NCI-H2227 (cell line): Measurements from ENCODE around the gene ANKRD11.
"Not testable (repeated sequence)": the region's sequence is repeated elsewhere in the genome, so short reads cannot be mapped to it uniquely, and the experiment has no call there.

Experiments used
- DNase-seq: peaks from one replicate; lab custom pipeline; 2025; ENCODE audit not compliant: unreplicated experiment; lab: John Stamatoyannopoulos, UW

The ANKRD11 gene

GRCh38 chr16:89482150-89482816, 8.1 kb downstream of the ANKRD11 start:
- no peak for DNase-seq

DNA sequence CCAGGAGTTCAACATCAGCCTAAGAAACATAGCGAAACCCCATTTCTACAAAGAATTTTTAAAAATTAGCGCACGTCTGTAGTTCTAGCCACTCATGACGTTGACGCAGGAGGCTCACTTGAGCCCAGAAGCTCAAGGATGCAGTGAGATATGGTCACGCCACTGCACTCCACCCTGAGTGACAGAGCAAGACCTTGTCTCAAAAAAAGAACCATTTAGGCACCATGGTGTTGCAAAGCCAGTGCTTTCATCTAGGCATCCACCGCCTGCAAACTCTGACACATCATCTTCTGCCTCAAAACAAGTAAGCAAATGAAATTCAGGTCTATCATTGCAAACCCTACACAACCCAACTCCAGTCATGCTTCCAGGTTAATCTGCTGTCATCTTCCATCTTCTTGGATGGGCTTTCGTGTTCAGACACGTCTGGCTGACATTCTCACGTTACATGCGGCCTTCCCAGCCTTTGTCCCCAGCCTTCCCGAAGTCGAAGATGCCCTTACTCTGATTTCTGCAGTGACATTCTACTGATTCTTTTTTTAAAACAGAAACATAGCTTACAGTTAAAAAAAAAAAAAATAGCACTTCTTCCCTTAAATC, 8.9 kb downstream of the ANKRD11 start:
- no peak for DNase-seq

DNA sequence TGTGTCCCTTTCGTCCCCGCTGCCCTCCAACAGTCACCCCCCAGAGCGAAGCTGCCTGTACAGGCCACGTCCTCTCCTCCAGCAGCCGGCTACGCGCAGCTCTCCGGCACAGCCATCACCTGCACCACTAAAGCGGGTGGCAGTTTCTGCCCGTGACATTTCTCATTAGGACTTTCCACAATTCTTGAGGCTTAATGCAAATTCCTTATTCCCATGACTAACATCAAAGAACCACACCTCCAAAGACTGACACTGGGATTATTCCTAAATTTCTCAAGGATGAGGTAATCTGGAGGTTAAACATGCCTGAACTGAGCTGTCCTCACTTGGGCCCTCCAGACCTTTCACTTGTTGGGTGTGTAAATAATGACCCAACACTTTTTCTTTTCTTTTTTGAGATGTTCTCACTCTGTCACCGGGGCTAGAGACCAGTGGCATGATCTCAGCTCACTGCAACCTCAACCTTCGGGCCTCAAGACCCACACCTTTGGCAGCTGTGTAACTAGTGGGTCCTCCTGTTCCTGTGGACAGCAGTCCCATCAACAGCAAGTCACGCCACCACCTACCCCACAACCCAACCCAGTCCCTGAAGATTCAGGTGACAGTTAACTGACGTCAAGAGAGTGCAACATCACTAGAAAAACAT, 11.7 kb downstream of the ANKRD11 start:
- DNase-seq: no peak

DNA sequence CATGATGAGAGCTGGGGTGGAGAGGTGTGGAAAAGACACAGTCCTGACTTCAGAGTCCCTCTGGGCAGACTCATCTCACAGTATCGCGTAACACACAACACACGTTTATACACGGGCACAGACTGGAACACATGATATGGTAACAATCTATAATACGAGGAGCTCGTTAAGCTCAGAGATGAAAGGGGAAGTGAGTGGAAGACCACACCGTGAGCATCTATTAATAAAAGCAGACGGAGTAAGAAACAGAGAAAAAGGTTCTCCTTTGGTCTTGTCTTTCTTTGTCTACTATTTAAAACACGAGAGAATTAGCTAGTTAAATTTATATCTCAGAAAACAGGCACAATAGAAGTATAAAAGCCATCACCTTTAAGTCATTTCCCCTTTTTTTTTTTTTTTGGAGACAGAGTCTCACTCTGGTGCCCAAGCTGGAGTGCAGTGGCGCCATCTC, 13.5 kb downstream of the ANKRD11 start:
- DNase-seq: no peak

DNA sequence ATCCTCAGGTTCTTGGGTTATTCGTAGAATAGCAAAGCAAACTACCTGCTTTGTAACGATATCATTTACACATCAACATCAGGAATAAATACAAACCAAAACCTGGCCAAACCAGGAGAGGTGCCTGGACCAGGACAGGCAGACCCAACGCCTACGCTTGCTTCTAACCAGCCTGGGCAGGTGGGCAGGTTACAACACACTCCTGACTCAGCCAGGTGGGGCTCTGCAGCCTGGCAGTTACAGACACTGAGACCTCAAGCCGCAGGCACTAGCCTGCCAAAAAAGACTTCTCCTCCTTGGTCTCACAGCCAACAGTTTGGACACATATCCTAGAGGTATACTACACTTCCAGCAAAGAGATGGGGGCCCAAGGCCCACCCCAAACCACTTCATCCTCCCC, 14.0 kb downstream of the ANKRD11 start:
- DNase-seq: no peak

- peak; percentile 18 for DNase-seq
These were observed 15.2 kb downstream of the ANKRD11 start for GRCh38 chr16:89475144-89475543.

GRCh38 chr16:89473791-89474414, 16.5 kb downstream of the ANKRD11 start:
- no peak for DNase-seq

DNA sequence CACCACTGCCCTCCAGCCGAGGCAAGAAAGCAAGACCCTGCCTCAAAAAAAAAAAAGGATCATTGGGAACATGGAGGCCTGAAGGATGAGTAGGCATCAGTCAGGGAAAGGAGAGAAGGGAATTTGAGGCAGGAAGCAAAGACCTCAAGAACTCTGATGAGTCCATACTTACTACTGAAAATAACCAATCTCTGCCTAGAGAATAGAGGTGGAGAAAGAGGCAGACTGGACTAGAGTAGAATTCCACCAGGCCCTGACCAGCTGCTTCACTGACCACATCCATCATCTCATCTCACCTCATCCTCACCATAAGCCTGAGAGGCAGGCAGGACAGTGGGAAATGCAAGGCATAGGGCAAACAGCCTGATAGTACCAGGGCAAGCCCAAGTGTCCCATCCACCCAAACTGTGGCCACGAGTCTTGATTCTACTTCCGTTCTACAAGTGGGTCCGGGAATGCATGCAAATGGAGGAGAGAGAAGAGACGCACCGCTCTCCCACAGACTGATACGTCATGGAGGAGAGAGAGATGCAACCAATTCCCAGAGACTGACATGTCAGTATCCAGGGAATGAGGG, 17.1 kb downstream of the ANKRD11 start:
- no peak for DNase-seq

- DNase-seq: no peak
These were observed 17.7 kb downstream of the ANKRD11 start for GRCh38 chr16:89472711-89473075.

GRCh38 chr16:89467382-89467781, 23.0 kb downstream of the ANKRD11 start:
- DNase-seq: no peak

DNA sequence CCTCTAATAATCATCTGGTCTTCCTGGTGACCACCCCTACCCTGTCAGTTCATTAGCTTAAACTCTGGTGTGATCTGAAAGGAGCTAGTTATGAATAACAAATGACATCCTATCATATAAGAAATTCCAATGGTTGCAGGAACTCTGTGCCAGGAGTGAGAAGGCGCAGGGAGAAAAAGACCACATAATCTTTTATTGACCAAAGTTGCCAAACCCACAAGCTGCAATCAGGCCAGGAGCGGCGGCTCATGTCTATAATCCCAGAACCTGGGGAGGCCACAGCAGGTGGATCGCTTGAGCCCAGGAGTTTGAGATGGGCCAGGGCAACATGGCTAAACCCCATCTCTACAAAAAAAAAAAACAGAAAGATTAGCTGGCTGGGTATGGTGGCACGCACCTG, 23.4 kb downstream of the ANKRD11 start:
- no peak for DNase-seq

GRCh38 chr16:89463312-89463711, 27.0 kb downstream of the ANKRD11 start:
- DNase-seq: not testable (repeated sequence)

DNA sequence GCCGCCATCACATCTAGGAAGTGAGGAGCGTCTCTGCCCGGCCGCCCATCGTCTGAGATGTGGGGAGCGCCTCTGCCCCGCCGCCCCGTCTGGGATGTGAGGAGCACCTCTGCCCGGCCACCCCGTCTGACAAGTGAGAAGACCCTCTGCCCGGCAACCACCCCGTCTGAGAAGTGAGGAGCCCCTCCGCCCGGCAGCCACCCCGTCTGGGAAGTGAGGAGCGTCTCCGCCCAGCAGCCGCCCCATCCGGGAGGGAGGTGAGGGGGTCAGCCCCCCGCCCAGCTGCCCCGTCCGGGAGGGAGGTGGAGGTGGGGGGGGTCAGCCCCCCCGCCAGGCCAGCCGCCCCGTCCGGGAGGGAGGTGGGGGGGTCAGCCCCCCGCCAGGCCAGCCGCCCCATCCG, 27.7 kb downstream of the ANKRD11 start:
- not testable (repeated sequence) for DNase-seq

GRCh38 chr16:89461890-89462289, 28.5 kb downstream of the ANKRD11 start:
- DNase-seq: not testable (repeated sequence)

DNA sequence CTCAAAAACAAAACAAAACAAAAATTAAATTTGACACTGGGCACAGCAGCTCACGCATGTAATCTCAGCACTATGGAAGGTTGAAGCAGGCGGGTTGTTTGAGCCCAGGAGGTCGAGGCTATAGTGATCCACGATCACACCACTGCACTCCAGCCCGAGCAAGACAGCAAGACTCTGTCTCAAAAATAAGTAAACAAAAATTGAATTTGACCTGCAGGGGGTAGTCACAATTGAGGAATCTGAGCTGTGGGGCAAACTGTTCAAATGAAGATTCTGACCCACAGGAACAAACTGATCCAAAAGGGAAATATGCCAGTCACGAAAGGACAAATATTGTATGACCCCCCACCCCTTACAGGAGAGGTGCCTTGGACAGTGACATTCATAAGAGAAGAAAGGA, 29.8 kb downstream of the ANKRD11 start:
- no peak for DNase-seq

GRCh38 chr16:89458967-89459366, 31.4 kb downstream of the ANKRD11 start:
- no peak for DNase-seq

DNA sequence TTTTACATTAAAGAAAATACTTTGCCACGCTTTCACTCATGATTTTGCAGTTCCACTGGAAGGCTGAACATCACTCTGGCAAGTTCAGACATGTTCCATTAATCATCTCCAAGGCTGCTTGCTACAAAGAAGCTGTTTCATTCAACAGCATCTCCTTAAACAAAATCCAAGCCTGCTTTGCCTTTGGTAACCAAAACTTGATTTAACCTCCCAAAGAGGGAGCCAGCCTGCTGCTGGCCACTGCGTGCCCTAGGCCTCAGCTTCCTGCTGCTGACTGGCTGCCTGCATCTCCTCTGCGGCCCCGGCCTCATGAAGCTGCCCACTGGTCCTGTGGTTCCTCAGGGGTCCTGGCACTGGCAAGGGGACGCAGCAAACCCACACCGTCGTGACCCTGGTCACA, 31.8 kb downstream of the ANKRD11 start:
- no peak for DNase-seq

GRCh38 chr16:89456419-89456959, 33.9 kb downstream of the ANKRD11 start:
- DNase-seq: no peak

DNA sequence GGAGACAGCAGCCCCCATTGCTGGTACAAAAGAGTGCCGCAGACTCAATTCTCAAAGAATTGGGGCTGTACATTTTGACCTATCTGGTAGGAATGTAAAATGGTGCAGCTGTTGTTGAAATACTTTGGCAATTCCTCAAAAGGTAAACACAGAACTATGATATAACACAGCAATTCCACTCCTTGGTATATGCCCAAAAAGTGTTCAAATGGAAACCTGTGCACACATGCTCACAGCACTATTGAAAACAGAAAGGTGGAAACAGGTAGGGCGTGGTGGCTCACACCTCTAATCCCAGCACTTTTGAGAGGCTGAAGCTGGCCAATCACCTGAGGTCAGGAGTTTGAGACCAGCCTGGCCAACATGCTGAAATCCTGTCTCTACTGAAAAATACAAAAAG, 34.7 kb downstream of the ANKRD11 start:
- DNase-seq: no peak

GRCh38 chr16:89455178-89455577, 35.2 kb downstream of the ANKRD11 start:
- DNase-seq: no peak

DNA sequence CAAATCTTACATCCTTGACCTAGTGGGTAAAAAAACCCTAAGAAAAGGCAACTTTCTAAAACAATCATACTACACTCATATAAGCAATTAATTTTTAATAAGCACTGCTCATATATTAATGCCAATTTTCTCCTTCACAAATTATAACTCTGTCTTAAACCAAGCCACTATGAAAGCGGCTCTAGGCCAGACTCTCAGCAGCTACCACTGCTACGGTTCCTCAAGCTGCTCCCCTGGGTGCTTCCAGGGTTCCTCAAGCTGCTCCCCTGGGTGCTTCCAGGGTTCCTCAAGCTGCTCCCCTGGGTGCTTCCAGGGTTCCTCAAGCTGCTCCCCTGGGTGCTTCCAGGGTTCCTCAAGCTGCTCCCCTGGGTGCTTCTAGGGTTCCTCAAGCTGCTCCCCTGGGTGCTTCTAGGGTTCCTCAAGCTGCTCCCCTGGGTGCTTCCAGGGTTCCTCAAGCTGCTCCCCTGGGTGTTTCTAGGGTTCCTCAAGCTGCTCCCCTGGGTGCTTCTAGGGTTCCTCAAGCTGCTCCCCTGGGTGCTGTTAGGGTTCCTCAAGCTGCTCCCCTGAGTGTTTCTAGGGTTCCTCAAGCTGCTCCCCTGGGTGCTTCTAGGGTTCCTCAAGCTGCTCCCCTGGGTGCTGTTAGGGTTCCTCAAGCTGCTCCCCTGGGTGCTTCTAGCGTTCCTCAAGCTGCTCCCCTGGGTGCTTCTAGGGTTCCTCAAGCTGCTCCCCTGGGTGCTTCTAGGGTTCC, 35.8 kb downstream of the ANKRD11 start:
- DNase-seq: not testable (repeated sequence)
